Tibial nerve (tissue), 3 donors: ENCODE measurements around the gene NPIPA1.
"Not testable (repeated sequence)": the region's sequence is repeated elsewhere in the genome, so short reads cannot be mapped to it uniquely, and the experiment has no call there.

Experiments
- CTCF ChIP-seq, 5 experiments: fragments of 200-600 bp in 3 of 5; fragments of 450-650 bp in 2 of 5; sonication (generic) in 3 of 5; IDR thresholded peaks; one replicate each; pipeline ENCODE4 v1.5.1; 2016 to 2019; ENCODE audit warnings: antibody characterized with exemption in 5 of 5, mild to moderate bottlenecking in 3 of 5, moderate library complexity in 2 of 5
- POLR2A ChIP-seq, 2 donors: fragments of 450-650 bp; IDR thresholded peaks; one replicate each; pipeline ENCODE4 v1.6.1; 2017; ENCODE audit warnings: antibody characterized with exemption in 2 of 2, mild to moderate bottlenecking in 2 of 2, moderate library complexity in 2 of 2

DNA sequence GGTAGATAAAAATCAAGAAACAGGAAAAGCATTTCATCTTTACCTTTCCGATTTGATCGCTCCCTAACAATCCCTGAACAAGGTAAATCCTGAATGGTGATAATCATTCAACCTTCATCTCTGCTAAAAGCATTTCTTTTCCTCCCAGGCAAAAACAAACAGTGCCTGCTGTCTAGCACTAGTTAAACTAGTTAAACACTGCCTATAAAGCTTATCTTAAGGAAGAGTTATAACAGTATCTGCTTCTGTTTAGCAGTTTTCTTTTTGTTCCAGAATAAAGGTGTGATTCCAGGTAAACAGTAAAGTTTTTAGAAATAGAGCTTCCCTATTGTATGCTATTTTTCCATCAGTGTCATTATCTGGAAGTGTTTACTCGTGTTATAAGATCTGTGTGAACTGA, 44.0 kb downstream of the NPIPA1 start:
- TF ChIP-seq CTCF, POLR2A (IDR thresholded peaks at IDR 0.05): not testable (repeated sequence)
